SK-N-DZ (cell line): ENCODE results near the gene TSPAN9.

Source experiments
- DNase-seq: peaks from one replicate; pipeline ENCODE4 v3.0.0-alpha.2; 2015; ENCODE audit warnings: low spot score

Gene TSPAN9

GRCh38 chr12:3077572-3078081 is 448 bp downstream of the TSPAN9 start:
- DNase-seq = no peak

GRCh38 chr12:3078086-3078820 is 1.1 kb downstream of the TSPAN9 start:
- no peak for DNase-seq

GRCh38 chr12:3081091-3081490 is 3.9 kb downstream of the TSPAN9 start:
- no peak for DNase-seq

- DNase-seq = no peak
These were observed 4.7 kb downstream of the TSPAN9 start for GRCh38 chr12:3081886-3082285.

- DNase-seq = no peak
These were observed 6.2 kb downstream of the TSPAN9 start for GRCh38 chr12:3083241-3083920.

- no peak for DNase-seq
These were observed 6.8 kb downstream of the TSPAN9 start for GRCh38 chr12:3083921-3084347.

GRCh38 chr12:3084742-3085141 is 7.6 kb downstream of the TSPAN9 start:
- DNase-seq = peak; percentile 58

GRCh38 chr12:3085341-3086139 is 8.4 kb downstream of the TSPAN9 start:
- DNase-seq = no peak

- DNase-seq = no peak
These were observed 9.0 kb downstream of the TSPAN9 start for GRCh38 chr12:3086211-3086610.

- no peak for DNase-seq
These were observed 9.6 kb downstream of the TSPAN9 start for GRCh38 chr12:3086729-3087323.

- DNase-seq = no peak
These were observed 10.8 kb downstream of the TSPAN9 start for GRCh38 chr12:3087758-3088650.

GRCh38 chr12:3089588-3089987 is 12.4 kb downstream of the TSPAN9 start:
- DNase-seq = no peak

GRCh38 chr12:3090240-3091037 is 13.3 kb downstream of the TSPAN9 start:
- no peak for DNase-seq

GRCh38 chr12:3091038-3091319 is 13.8 kb downstream of the TSPAN9 start:
- DNase-seq = no peak

GRCh38 chr12:3091382-3092241 is 14.4 kb downstream of the TSPAN9 start:
- DNase-seq = no peak

- no peak for DNase-seq
These were observed 15.6 kb downstream of the TSPAN9 start for GRCh38 chr12:3092764-3093163.

- peak; percentile 83 for DNase-seq
These were observed 20.1 kb downstream of the TSPAN9 start for GRCh38 chr12:3097186-3097804.

- DNase-seq = no peak
These were observed 20.7 kb downstream of the TSPAN9 start for GRCh38 chr12:3097836-3098235.

- DNase-seq = no peak
These were observed 21.3 kb downstream of the TSPAN9 start for GRCh38 chr12:3098436-3098835.
